DMS79 treated with DMSO at 0.1 percent for 48 hours (cell line): ENCODE results near the gene COMT.
A peak's percentile ranks its signal among the peaks of the same experiment; 100 is the strongest.

ENCODE experiments used
- DNase-seq: peaks from one replicate; lab custom pipeline; 2025; lab: John Stamatoyannopoulos, UW

Gene COMT

DNA sequence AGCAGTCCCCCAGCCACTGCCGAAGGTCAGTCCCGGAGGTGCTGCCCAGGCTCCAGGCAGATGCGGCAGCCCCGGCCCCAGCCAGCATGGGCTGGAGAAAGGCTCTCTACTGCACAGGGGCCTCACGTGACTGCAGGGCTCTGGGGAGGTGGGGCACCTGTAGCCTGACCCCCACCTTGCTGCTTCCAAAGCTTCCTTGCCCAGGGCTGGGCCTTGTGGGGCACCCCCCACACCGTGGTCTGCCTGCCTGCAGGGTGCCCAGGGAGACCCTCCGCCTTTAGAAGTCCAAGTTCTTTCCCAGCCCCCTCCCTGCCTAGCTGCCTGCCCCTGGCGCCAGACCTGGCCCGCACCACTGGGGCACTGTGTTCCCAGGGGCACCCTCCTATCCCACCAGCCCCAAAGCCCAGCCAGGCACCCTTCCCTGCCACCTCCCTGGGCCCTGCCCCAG lies 28.5 kb downstream of the COMT start:
- no peak for DNase-seq

DNA sequence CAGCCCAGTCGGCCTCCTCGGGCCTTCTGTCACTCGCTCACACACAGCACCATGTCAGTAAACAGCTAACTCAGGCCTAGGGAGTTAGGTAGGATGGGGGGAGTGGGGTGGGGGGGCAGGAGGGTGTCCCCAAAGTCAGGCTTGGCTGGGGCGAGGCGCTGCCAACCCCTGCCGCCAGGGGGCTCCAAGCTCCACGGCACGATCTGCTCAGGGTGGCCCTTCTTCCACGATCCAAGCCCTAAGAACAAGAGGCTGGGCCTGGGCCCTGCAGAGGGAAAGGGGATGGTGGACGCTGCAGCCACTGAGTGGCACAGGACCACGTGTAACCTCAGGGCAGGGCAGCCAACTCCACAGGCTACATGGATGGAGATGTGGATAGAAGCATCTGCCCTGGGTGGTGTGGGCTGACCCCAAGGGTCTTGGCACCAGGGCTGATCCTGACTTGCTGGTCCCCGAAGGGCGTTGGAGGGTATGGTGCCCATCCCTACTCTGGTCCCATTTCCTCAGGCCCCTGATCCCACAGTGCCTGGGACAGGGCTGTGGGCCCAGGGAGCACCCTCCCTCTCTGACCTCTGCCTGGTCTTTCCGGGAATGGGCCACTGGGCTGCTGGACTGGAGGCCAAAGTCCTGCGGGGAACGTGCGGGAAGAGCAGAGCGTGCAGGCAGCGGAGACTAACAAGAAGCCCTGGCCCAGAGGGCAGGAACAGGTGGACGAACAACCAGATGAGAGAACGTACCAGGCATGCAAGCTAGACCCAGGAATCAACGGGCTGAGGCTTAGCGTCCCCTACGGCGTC lies 29.1 kb downstream of the COMT start:
- DNase-seq, result no peak

DNA sequence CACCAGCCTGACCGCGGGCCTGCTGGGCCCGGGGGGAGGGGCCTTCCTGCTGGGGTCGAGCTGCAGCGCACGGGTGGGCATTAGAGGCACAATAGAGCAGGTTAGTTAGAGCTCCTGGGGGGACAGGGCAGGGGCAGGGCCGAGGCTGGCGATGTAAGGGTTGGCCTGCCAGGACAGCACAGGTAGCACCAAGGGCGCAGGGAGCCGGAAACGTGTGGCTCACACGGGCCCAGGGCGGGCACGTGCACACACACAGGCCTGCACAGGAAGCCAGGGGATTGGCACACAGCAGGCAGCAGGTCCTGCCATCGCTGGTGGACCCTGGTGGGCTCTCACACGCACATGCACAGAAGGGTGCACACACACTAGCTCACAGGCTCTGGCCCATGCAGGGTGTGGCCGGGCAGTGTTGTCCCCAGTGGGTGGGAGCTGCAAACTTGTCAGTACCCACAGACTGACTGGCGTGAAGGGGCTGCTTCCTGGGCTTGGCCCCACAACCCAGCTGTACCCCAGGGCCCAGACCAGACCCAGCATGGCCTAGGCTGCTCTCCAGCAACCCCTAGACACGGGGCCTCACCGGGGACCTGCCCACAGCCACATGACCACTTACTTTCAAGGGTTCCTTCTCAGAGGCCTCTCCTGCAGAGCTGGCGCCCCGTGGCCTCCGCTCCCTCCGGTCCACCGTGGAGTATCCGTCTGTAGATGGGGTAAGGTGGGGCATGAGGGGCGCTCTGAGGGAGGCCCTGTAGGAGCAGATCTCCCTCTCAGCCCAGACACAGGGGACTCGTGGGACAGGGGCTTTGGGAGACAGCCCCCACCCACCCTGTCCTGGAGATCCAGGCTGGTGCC lies 29.9 kb downstream of the COMT start:
- no peak for DNase-seq

DNA sequence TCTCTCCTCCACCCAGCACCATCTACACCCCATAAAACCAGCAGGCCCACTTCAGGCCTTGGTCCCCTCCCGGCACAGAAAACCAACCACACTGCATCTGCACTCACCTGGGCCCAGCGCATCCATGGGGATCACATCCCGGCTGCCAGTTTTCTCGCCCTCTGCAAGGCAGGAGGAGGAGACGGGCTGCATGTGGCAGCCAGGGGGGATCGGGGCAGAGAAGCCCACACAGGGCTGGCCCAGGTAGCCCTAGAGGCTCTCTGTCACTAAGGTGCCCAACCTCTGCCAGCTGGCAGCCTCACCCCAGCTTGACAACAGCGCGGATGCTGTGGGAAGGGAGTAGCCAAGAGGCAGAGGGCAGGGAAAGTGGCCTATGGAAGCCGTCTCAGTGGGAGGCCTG lies 30.7 kb downstream of the COMT start:
- no peak for DNase-seq

DNA sequence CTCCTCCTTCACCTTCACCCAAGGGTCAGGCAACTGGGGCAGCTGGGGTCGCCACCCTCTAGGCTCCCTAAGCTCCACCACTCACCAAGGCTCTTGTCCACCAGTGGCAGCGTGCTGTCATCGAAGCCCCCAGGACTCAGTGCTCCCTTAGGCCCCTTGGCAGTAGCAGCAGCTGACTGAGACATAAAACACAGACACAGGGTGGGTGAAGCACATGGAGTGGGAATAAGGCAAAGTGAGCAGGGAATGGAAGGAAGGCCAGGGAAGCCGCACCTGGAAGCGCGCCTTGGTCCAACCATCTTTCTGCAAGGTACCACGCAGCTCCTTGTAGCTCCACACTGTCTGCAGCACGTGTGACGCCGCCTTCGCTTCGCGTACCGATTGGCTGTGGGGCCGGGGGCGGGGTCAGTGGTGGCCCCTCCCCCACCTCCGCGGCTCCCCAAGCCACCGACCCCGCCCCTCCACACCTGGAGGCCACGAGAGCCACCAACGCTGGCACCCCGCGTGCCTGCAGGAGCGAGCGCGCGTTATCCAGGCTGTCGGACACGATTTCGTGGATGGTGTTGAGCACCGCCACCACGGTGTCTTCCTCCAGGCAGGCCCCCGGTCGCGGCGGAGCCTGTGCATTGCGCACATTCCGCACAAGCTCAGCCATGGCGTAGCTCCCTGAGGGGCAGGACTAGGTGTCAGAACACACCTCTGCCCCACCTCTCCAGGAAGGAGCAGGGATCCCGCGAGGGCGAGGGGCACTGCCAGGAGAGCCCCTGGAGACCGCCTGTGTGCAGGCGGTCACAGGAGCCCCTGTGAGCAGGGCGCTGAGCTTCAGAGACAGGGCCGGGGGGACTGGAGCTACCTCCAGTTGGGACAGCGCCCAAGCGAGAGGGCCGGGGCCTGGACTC lies 31.3 kb downstream of the COMT start:
- no peak for DNase-seq

DNA sequence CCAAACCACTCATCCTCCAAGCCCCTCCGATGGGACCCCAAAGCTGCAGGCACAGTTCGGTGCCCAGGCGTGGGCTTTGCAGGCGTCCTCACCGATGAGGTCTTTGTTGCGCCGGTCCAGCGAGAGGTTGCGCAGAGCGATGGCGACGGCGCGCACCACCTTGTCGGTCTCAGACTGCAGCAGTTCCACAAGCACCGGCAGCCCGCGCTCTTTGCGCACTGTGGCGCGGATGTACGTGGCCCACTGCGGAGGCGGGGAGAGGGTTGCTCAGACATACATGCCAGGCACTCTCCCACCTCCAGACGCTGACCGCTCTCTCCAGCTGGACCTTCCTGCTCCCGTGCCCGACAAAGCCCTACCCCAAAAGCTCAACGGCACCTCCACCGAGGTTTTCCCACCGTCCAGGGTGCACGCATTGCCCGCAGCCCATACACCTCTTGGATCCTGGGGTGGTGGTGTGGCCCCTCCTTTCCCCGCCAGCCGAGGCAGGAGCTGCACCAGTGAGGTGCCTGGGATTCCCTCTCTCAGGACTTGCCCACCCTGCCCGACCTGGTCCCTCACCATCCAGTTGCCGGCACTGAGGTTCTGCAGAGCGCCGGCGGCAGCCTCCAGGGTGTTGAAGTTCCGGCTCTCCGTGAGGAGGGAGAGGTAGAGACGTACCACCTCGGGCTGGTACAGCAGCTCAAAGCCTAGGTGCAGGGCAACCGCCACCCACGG lies 32.1 kb downstream of the COMT start:
- no peak for DNase-seq

DNA sequence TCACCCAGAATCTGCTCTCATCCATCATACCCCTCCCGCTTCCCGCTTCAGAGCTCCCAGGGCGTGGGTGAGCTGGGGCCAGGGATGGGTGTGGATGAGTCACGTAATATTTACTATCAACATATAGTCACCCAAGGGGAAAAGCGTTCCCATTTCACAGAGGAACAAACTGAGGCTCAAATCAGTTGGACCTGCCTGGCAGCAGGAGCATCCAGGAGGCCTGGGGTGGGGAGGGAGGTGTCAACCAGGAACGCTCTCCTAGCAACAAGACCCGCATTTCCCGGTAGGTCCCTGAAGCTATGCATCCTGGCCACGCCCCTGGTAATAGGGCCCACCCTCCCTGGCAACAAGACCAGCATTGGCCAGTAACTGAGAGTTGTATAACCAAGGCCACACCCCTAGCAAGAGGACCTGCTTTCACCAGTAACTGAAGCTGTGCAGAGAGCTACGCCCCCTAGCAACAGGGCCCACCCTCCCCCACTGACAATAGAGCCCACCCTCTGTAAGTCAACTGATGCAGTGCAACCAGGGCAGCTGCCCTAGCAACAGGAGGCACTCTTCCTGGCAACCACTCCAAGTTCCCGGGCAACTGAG lies 32.8 kb downstream of the COMT start:
- peak; percentile 66 for DNase-seq

DNA sequence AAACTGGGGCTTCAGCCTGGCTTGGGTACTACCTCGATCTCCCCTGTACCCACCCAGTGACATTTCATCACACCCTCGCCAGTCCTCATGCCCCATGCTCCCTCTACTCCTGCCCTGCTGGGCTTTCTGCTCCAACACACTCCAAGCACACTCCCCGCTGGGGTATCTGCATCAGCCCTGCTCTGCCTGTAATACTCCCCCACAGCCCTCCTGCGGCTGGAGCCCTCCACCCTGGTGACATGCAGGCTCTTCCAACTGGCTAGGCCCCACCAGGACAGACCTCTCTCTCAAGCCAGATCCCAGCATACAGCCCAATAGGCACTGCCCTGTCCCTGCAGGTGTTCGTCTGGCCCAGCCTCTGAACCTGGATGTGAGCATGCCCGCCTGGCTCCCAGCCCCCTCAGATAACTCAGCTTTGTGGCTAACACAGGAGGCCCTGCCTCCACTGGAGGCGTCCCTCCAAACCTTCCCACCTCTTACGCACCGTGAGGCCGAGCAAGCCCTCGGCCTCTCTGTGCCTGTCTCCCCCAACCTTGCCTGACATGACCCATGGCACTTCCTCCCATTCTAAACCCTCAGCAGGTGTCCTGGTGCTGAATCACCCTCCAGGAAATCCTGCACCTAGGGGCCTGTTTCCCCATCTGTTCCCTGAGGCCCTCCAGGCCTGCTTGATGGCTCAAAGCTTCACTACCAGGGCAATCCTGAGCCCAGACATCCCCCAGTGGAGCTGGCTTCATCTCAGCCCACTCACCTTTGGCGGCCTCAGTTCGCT lies 33.5 kb downstream of the COMT start:
- peak; percentile 56 for DNase-seq

DNA sequence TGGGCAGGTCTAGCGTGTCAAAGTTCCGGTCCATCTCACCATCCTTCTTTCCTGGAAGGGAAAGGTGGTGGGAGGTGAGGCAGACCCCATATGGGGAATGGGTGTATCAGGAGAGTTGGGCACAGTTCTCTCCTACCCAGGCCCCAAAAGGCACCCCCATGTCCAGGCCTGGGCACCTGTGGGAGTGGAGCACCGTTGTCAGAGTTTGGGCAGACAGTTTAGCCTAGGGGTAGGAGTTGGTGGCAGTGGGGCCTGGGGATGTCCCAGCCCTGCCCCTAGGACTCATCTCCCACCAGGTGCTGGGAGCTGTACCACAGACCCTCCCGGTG lies 34.1 kb downstream of the COMT start:
- no peak for DNase-seq

DNA sequence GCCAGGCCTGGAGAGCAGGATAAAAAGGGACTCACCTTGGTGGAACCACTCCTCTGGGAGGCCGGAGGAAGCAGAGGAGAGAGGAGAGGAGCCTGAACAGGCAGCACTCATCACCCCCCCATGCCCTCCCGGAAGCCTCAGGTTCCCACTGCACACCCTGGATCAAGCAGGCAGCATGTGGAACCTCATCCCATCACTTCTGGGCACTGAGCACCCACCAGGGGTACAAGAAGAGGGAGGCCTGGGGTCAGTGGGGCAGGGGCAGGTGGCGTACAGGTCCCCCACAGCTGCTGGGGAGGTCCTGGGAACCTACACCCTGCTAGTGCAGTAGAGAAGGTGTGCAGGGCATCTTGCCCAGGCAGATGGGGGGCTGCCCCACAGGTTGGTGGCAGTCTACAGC lies 35.1 kb downstream of the COMT start:
- no peak for DNase-seq

DNA sequence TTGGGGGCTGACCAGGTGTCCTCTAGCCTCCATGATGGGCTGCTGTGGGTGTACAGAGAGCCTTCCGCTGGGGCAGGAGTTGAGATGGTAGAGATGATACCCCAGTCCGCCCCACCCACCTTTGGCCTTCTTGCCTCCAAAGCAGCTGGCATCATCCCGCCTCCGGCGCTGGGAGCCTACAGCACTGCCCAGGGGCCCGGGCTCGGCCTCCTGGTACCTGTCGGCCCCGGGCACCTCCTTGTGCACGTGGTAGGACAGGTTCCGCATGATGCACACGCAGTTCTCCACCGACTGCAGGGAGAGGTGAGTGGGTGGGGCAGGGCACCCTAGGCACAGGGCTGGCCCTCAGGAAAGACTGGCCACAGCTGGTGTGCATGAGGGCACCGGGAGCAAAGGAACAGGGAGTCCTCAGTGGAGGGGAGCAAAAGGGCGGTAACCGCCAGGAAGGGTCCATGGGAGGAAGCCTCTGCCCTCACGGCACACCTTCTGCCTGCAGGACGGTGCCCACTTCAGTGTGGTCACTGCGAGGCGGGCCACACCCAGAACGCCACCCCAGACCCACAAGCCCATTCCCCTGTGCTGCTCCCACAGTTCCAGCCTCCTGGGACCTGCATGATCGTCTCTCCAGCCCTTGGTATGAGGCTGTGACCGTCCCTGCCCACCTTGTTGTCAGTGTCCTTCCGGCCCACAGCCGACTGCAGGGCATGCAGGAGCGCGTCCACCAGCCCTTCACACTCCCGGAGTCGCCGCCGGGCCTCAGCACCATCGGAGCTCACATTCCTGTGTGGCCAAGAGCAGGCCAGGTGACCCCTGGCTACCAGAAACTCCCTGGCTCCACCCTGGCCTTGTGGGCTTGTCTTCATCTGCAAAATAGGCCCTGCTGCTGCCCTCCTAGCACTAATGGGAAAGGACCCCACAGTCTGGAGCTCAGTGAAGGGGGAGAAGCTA lies 36.0 kb downstream of the COMT start:
- no peak for DNase-seq

DNA sequence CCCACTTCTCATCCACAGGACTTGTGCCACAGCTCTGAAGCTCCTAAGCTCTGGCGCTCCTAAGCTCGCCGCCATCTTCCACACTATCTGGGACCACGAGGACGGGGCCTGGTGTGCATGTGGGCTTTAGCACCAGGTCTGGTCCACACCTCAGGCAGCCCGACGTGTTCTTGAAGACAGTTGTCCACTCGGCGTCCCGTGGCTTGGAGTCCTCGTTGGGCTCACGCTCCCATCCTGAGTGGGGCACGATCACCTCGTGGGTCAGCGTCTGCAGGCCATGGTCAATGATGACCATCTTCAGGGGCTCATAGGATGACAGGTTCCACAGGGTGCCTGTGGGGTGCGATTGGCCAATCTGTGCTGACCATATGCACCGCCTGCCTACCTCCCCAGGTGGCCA lies 37.2 kb downstream of the COMT start:
- no peak for DNase-seq

DNA sequence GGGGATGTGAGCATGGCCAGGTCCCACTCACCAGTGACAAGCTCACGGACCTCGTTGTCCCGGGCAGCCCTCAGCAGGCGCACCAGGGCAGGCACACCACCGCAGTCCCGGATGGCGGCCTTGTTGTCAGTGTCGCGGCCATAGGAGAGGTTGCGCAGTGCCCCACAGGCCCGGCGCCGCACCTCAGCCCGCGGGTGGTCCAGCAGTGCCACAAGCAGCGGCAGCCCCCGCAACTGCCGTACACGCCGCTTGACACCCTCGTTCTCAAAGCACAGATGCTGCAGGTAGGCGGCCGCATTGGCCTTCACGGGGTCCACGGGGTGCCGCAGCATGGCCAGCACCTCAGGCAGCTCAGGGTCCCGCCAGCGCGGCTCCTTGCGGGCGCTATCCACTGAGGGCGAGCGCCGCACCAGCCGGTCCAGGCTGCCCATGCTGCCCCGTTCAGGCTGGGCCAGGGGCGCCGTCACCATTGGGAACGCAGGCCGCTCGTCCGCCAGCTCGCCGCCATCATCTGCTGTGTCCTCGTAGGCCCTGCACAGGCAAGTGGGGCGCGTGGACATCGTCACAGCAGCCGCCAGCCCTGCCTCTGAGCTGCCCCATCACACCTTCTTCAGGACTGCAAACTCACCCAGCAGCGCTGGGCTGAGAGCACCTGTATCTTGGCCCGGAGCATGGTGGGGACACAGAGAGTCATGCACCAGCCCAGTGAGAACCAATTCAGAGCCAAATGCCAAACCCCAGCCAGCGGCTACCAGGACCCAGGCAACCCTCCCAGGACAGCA lies 38.3 kb downstream of the COMT start:
- DNase-seq, result no peak

DNA sequence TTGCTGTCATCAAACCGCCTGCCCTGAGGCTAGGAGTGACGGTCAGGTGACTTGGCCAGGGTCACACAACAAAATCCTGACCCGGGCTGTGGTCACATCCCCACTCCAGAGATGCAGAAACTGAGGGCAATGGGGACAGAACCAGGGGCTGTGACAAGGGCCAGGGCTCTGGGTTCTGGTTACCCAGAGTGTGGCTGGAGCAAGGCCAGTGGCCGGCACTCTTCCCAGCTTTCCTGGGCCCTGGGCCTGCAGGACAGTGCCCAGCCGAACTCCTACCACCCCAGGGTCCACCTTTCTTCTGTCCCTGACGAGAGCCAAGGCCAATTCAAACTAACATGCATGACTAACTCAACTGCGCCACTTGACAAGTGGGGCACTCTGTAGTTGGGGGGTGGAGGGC lies 39.2 kb downstream of the COMT start:
- no peak for DNase-seq

DNA sequence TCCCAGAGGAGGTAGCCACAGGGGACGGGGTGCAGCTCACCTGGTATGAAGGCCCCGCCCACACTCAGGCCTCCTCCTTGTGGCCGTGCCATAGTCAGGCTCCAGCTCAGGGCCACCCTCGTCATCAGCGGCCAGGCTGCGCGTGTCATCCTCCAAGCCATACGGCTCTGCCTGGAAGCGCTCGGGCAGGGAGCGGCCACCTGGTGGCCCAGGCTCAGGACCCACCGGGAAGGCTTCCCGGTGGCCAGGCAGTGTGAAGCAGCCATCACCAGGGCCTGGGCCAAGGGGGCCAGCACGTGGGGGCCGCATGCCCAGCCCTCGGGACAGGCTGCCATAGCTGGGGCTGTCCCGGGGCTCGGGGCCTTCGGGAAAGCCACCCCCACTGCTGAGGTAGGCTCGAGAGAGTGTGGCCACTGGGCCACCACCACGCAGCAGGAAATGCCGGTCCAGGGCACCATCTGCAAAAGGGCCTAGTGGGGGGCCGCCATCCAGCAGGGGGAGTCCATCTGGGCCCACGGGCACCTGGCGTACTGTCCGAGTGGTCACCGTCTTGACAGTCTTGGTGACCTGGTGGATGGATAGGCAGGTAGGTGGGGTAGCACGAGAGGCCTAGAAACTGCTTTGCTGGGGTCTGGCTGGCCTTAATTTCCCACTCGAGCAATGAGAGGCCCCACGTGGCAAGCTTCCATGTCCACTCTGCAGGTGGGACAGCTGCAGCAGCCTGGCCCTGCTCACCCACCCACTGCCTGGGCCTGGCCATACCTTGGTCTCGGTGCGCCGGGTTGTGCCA lies 39.8 kb downstream of the COMT start:
- no peak for DNase-seq

DNA sequence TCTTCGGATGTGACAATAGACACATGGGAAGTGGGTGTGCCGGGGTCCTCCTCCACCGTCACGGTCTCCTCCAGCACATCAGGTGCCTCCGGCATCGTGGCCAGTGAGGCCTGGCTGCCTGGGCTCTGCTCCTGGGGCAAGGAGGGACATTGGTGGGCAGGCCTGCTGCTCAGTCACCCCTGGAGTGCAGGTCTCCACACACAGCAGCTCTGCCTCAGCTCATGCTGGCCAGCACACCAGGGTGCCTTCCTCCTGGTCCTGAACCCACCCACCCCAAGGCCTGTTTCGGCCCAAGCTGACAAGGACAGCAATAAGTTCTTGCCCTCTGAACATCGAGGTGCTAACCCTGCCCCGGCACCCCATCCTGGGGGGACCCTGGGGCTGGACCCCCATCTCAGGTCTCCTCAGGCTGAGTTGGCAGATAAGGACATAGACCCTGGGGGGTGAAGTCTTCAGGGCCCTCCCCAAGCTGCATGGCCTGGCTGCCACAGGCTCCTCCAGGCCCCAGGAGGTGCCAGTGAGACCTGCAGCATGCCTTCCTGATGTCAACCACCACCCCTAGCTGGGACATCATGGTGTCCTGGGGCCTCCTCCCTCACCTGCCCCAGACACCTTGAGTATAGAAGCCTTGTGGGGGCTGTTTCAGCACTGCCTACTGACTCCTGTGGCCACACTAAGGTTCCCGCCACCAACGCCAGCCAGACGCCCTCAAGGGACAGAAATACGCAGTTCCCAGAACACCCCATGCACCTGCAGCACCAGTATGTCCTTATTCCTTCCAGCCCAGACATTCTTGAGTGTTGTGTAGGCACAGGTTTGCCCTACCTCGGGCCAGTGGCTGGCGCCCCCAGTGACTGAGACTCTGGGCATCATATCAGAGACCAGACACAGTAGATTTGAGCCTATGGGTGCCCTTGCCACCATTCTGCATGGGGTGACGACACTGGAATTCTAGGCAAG lies 40.7 kb downstream of the COMT start:
- no peak for DNase-seq
